ENCODE data around the gene WASHC3. TPM values are rescaled to one million over a fixed set of nuclear protein-coding genes. Genes with fewer than 3 reads are reported as not detected.

WASHC3 gene
- total RNA-seq, 1 donor from 2014 or later, result 30.1 TPM

GRCh38 chr12:101967506-101967905, 94.3 kb downstream of the WASHC3 start:
- ATAC-seq, result no peak

GRCh38 chr12:101966496-101966895, 95.3 kb downstream of the WASHC3 start:
- ATAC-seq, result no peak

GRCh38 chr12:101963697-101964096, 98.1 kb downstream of the WASHC3 start:
- ATAC-seq, result no peak

Other genes starting within 250 kb of the WASHC3 start
- 18.4 TPM for gene GNPTAB, start 231.0 kb downstream of the WASHC3 start, total RNA-seq
- gene DRAM1, start 184.4 kb downstream of the WASHC3 start, total RNA-seq, result 3.0 TPM
- 33.7 TPM for gene NUP37, start 58.1 kb upstream of the WASHC3 start, total RNA-seq
- 10.4 TPM for gene PARPBP, start 58.2 kb upstream of the WASHC3 start, total RNA-seq
- not detected for gene PMCH, start 135.8 kb upstream of the WASHC3 start, total RNA-seq